HG03025 (cell line): Measurements from ENCODE around the gene IL3RA.
"Not testable (repeated sequence)": the region's sequence is repeated elsewhere in the genome, so short reads cannot be mapped to it uniquely, and the experiment has no call there.

Source experiments
- ATAC-seq: cut with Tn5 transposase; IDR thresholded peaks from one replicate; pipeline ENCODE4 v1.9.1; 2021; ENCODE audit warnings: mild to moderate bottlenecking, moderate library complexity; ENCODE audit not compliant: unreplicated experiment, low FRiP score

Gene IL3RA

GRCh38 chrX:1420371-1420770 is 83.8 kb downstream of the IL3RA start:
- ATAC-seq, result no peak

GRCh38 chrX:1421433-1422134 is 85.0 kb downstream of the IL3RA start:
- ATAC-seq, result no peak

GRCh38 chrX:1422135-1422465 is 85.5 kb downstream of the IL3RA start:
- no peak for ATAC-seq

GRCh38 chrX:1423215-1423614 is 86.6 kb downstream of the IL3RA start:
- no peak for ATAC-seq

- no peak for ATAC-seq
Observed at GRCh38 chrX:1424147-1424851, 87.7 kb downstream of the IL3RA start.

GRCh38 chrX:1425381-1425780 is 88.8 kb downstream of the IL3RA start:
- no peak for ATAC-seq

GRCh38 chrX:1426321-1426720 is 89.7 kb downstream of the IL3RA start:
- not testable (repeated sequence) for ATAC-seq

- ATAC-seq, result no peak
Observed at GRCh38 chrX:1427756-1428155, 91.2 kb downstream of the IL3RA start.

GRCh38 chrX:1430451-1430850 is 93.9 kb downstream of the IL3RA start:
- ATAC-seq, result no peak
